GM21576 (cell line): ENCODE measurements around the gene FAAP20.
A peak's percentile ranks its signal among the peaks of the same experiment; 100 is the strongest.

Experiments
- ATAC-seq: cut with Tn5 transposase; IDR thresholded peaks from one replicate; pipeline ENCODE4 v1.9.1; 2021; ENCODE audit warnings: mild to moderate bottlenecking, moderate library complexity; ENCODE audit not compliant: unreplicated experiment

Gene FAAP20

GRCh38 chr1:2197707-2198165 is 3.2 kb upstream of the FAAP20 start:
- no peak for ATAC-seq

- no peak for ATAC-seq
These were observed 2.5 kb upstream of the FAAP20 start for GRCh38 chr1:2196901-2197638.

- no peak for ATAC-seq
These were observed 1.2 kb upstream of the FAAP20 start for GRCh38 chr1:2195785-2196184.

DNA sequence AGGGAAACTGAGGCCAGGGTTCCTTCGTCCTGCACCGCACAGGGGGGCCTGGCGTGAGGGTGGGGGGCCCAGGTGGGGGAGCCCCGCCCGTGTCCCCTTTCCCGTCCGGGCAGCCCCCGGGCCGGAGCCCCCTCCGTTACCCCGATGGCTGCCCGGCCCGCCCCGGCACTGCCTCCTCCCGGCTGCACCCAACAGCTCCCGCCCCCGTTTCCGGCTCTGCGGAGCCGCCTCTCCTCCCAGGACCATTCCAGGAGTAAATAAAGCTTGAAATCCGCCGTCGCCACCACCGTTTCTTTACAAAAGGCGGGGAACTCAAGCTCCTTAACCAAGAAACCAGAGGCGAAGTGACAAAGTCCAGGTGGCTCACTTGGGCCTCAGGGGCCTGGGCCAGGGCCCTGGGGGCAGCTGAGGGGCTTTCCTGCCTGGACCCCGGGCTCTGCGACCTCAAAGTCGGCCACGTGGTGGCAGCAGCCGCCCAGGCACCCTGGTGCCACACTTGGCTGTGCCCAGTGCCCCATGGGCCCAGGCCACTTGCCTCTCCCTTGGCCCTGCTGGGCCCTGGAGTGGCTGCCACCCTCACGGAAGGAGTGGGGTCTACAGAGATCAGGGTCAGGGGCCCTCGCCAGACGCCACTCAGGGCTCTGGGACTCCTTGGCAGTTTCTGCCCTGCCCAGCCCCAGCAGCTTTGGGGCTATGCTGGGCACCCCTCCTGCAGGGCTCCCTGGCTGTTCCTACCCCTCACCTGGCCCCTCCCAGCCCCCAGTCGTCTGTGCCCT is 514 bp upstream of the FAAP20 start:
- ATAC-seq: peak; percentile 54

- no peak for ATAC-seq
These were observed 874 bp downstream of the FAAP20 start for GRCh38 chr1:2193514-2194281.

DNA sequence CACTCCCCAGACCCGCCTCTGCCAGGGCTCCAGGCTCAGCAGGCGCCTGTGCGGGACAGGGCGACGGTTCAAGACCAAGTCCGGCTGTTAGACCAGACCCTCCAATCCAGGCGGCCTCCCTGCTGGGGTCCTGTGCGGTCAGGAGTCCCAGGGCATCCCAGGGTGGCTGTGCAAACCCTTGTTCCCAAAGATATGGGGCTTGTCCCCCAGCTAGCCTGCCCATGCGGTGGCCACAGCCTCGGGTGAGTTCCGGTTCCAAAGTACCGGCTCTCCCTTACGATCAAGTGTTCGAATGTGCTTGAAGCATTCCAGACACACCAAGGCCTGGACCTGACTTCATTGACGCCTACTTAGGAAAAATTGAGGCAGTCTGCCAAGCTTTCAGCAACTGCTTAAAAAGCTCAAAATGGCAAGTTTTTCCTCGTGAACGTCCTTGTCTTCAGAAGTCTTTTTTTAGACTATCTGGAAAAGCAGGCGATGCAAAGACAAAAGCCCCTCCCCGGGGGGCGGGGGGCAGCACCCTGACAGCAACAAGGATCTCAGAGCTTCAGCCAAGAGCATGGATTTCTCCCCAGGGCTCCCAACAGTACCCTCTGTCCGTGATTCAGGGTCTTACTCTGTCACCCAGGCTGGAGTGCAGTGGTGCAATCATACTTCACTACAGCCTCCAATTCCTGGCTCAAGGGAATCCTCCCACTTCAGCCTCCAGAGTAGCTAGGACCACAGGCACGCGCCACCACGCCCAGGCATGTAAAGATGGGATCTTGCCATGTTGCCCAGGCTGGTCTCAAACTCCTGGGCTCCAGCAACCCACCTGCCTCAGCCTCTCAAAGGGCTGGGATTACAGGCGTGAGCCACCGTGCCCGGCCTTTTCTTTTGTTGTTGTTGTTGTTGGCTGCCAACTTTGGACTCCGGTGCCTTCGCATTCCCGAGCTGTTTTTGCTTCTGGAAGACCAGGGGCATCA is 2.3 kb downstream of the FAAP20 start:
- ATAC-seq: no peak

DNA sequence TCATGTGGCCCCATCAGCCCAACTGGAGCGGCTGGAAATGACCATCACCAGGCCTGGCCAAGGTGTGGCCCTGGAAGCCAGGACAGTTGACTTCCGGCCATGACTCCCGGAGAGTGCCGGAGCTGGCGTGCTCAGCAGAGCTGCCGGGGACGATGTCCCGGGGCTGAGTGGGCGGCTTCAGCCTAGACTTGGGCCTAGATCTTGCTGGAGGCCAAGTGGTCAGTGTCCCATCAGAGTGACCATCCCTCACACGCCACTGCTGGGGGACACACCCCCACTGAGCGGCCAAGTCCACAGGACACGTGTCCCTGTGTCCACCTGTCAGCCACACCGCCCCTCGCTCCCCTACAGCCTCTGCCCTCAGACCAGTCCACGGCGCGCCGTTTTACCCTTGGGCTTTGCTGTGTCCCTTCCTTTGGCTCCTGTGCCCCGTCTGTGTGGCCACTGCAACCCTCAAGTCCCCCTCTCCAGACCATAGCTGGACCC is 4.0 kb downstream of the FAAP20 start:
- no peak for ATAC-seq

GRCh38 chr1:2189459-2190425 is 4.8 kb downstream of the FAAP20 start:
- ATAC-seq: peak; percentile 66

DNA sequence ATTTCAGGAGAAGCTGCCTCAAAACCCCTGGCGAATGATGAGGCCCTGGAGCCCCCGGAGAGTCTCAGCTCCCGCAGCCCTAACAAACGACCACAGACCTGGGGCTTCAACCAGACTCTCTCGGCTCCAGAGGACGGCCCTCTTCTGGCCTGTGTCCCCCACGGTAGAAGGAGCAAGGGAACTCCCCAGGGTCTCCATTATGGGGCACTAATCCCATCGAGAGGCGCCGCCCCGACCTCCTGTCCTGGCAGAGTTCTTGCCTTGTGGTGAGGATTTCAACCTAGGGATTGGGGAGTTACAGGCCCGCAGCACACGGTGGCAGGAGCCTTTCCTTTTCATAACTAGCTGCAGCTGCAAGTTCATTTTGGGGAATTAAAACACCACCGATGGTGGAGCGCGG is 6.2 kb downstream of the FAAP20 start:
- ATAC-seq: no peak

DNA sequence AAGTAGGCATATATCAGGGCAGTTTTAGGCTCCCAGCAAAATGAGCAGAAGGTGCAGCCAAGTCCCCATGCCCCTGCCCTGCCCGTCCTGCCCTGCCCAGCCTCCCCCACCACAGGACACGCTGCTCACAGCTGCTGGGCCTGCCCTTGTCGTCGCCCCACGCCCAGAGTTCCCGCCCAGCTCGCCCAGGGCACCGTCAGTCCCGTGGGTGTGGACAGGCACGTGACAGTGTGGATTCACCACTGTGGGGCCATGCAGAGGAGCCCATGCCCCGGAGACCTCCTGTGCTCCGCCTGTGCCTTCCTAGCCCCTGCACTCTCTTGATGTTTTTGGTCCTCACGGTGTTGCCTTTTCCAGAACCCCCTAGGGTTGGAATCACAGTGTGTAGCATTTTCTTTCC is 7.0 kb downstream of the FAAP20 start:
- ATAC-seq: no peak

DNA sequence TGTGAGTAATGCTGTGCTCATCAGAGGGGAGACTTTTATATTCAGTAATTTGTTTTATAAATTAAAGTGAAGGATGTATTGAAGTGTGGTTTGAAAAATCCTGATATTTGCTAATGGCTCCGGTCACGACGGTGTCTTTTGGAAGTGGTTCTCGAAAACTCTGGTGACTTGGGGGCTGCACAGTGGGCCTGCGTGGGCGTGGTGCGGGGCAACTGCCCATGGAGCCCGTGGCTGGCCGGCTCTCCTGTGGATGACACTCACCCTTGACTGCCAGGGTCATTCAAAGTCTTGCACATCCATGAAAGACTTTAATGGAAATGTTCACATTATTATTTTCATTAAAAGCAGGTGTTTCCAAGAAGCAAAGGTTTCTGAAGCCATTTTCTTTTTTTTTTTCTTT is 7.7 kb downstream of the FAAP20 start:
- no peak for ATAC-seq

GRCh38 chr1:2185880-2186855 is 8.4 kb downstream of the FAAP20 start:
- ATAC-seq: no peak

DNA sequence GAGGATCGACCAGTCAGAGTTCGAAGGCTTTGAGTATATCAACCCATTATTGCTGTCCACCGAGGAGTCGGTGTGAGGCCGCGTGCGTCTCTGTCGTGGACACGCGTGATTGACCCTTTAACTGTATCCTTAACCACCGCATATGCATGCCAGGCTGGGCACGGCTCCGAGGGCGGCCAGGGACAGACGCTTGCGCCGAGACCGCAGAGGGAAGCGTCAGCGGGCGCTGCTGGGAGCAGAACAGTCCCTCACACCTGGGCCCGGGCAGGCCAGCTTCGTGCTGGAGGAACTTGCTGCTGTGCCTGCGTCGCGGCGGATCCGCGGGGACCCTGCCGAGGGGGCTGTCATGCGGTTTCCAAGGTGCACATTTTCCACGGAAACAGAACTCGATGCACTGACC is 9.6 kb downstream of the FAAP20 start:
- no peak for ATAC-seq

DNA sequence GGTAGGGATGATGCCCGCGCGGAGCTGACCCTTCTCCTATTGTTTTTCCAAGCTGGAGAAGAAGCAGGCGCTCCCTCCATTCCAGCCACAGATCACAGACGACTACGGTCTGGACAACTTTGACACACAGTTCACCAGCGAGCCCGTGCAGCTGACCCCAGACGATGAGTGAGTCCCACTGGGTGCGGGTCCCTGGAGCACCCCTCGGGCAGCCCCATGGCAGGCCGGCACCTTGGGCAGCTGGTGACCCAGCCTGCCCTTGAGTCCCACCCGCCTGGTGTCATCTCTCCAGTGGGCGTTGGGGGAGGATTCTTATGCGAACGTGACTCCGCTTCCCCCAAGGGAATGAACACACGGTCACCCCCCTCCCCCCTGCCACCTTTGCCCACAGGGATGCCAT is 10.0 kb downstream of the FAAP20 start:
- no peak for ATAC-seq

GRCh38 chr1:2183937-2184334 is 10.6 kb downstream of the FAAP20 start:
- no peak for ATAC-seq

- ATAC-seq: no peak
These were observed 12.2 kb downstream of the FAAP20 start for GRCh38 chr1:2182376-2182775.

- no peak for ATAC-seq
These were observed 12.8 kb downstream of the FAAP20 start for GRCh38 chr1:2181752-2182151.

DNA sequence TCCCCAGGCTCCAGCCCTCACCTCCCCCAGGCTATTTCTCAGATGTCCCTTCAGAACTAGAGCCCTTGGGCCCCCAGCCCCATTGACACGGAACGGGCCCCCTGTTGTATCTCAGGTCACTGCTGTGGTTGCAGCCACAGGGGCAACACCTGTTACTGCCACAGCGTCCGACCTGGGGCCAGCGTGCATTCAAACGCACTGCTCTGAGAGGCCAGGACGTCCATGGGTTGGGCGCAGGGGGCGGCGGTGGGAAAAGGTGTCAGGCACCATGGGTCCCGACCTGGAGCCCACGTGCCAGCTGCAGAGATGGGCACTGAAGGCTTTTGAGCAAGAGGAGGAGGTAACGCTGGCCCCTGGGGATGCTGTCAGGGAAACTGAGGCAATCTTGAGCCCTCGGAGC is 13.3 kb downstream of the FAAP20 start:
- no peak for ATAC-seq
